ENCODE data around the gene PIGT.
"Not testable (repeated sequence)": the region's sequence is repeated elsewhere in the genome, so short reads cannot be mapped to it uniquely, and the experiment has no call there.

The PIGT gene

DNA sequence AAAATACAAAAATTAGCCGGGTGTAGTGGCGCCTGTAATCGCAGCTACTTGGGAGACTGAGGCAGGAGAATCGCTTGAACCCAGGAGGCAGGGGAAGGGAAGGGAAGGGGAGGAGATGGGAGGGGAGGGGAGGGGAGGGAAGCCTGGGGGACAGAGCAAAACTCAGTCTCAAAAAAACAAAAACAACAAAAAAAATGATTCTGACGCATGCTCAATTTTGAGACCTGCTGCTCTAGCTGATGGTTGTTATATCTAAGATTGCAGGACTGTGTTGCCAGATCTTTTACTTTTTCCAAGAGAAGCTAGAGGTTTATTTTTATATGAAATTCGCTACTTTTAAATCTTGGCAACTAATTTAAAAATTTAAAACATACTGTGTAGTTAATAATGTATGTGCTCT lies 51.2 kb downstream of the PIGT start:
- no peak for FAIRE-seq

DNA sequence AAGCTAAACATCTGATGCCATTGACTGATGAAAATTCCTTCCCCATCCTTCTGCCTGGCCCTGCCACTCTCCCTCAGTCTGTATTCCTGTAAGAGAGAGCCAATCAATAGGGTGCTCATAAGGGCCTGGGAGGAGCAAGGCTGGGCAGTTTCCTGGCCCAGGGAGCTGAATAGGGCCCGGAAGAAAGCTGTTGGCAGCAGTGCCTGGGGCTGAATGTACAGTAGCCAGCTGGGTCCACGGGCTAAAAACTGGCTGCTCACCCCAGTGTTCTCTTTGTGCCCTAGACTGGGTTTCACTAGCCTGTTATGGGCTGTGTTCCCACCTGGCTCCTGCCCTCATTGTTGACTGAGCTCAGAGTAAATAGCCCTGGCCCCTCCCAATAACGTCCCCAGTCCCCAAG lies 51.9 kb downstream of the PIGT start:
- no peak for FAIRE-seq

DNA sequence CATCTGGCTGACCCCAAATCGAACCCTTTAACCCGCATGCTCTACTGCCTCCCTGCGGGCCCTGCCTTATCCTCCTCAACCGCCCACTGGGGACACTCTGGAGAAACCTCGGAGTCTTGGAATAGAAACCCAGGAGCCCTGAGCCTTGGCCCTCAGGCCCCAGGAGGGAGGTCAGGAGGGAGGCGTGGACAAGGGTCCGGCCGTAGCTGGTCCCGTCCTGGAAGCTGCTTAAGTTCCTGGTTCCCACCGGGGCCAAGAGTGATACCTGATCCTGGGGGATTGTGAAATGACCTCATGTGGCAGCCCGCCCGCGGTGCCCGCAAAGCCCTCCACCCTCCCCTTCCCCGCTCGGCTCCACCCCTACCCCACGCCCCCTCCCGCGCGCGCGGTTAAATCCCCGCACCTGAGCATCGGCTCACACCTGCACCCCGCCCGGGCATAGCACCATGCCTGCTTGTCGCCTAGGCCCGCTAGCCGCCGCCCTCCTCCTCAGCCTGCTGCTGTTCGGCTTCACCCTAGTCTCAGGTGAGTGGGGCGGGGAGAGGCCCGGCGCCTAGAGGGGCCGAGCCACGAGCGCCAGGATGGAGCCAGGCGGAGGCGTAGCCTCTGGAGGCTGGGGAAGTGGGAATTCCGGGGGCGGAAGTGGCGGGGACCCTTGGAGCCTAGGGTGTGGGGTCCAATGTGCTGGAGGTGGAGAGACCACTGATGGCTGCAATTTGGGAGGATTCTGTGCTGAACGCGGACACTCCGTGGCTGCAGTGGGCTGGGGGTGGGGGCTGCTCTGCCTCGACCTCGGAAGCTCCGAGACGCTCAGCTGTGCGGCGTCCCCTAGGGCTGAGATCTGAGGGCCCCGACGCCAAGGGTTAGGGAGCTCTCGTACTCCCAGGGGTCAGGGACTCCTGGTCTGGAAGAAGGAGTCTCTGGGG lies 53.7 kb downstream of the PIGT start, which contains the start of gene WFDC2:
WFDC2 (plus strand) TSS at position 418 of the 926 bp plus-strand sequence; CDS start at position 447, 29 bp downstream.
- FAIRE-seq = no peak

DNA sequence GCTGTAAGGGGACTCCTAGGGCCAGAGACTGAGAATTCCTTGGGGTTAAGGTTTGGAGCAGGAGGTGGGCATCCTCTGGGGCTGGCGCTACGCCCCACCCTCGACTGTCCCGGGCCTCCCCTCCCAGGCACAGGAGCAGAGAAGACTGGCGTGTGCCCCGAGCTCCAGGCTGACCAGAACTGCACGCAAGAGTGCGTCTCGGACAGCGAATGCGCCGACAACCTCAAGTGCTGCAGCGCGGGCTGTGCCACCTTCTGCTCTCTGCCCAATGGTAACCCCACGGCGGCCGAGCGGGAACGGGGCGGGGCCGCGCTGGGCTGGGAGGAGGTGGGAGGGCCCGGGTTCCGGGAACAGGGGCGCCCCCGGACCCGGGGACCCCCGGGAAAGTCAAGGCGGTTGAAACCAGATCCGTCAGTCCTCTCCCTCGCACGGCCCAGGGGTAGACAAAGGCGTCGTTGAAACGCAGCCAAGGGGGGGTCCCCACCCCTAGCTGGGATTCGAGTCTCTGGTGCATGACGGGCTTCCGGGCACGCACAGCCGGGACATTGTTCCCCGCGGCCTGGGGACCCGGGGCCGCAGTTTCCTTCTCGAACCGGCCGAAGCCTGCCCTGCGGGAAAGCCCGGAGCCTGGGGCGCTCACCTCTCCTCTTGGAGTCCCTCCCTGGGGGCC lies 54.5 kb downstream of the PIGT start:
- FAIRE-seq = no peak

DNA sequence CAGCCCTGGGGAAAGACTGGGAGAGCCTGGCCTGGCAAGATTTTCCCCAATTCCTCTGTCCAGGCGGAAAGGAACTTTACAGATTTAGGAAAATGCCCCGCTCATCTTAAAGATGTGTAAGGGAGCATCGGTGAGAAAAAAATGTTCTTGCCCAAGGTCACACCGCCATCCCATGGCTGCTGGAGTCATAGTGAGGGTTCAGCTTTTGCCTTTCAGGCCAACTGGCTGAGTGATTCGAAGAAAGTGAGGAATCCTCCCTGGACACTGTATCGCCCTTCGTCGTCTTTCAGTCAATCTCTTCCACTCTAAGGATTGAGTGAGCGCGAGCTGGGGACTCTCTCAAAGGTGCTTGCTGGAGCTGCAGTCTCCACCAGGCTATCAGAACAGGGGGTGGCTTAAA lies 55.0 kb downstream of the PIGT start:
- no peak for FAIRE-seq

DNA sequence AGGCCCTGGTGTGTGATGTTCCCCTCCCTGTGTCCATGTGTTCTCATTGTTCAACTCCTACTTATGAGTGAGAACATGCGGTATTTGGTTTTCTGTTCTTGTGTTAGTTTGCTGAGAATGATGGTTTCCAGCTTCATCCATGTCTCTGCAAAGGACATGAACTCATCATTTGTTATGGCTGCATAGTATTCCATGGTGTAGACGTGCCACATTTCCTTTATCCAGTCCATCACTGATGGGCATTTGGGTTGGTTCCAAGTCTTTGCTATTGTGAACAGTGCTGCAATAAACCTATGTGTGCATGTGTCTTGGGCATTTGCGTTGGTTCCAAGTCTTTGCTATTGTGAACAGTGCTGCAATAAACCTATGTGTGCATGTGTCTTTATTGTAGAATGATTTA lies 56.3 kb downstream of the PIGT start:
- not testable (repeated sequence) for FAIRE-seq

Measured in A204.1 (cell line).